Keratinocyte (primary cell): Measurements from ENCODE around the gene AKR1E2. TPM values are rescaled to one million over a fixed set of nuclear protein-coding genes. Genes with fewer than 3 reads are reported as not detected.

Experiments
- DNase-seq: peaks from one replicate; pipeline ENCODE4 v3.0.0-alpha.2; 2011; ENCODE audit warnings: low read depth, missing footprints, low spot score
- FAIRE-seq: peaks from 2 replicates; lab custom pipeline; 2011; peaks lifted over from hg19 to GRCh38; lab: Jason Lieb, UNC
- H2AFZ ChIP-seq: 2 replicates; pipeline ENCODE4 v1.6.0; 2012; ENCODE audit warnings: low read length, control low read depth, inconsistent platforms; ENCODE audit not compliant: control insufficient read depth
- H3K27ac ChIP-seq: 2 replicates; pipeline ENCODE4 v1.5.1; 2011; ENCODE audit warnings: low read length; ENCODE audit not compliant: control insufficient read depth, insufficient read depth
- H3K27me3 ChIP-seq: 3 replicates; pipeline ENCODE4 v1.6.0; 2011; ENCODE audit warnings: low read length; ENCODE audit not compliant: control insufficient read depth, insufficient read depth; ENCODE audit errors: extremely low read depth
- H3K36me3 ChIP-seq, 2 experiments: 2 replicates in 1 of 2; 3 replicates in 1 of 2; pipeline ENCODE4 v1.5.1; 2011; ENCODE audit warnings: low read length in 2 of 2, mild to moderate bottlenecking in 1 of 2; ENCODE audit not compliant: control insufficient read depth in 2 of 2, insufficient read depth in 2 of 2; ENCODE audit errors: extremely low read depth in 1 of 2
- H3K4me1 ChIP-seq: 3 replicates; pipeline ENCODE4 v1.5.1; 2011; ENCODE audit warnings: low read length; ENCODE audit not compliant: control insufficient read depth, insufficient read depth; ENCODE audit errors: extremely low read depth
- H3K4me2 ChIP-seq: 3 replicates; pipeline ENCODE4 v1.6.0; 2011; ENCODE audit warnings: low read depth, low read length; ENCODE audit not compliant: control insufficient read depth, insufficient read depth; ENCODE audit errors: extremely low read depth
- H3K4me3 ChIP-seq, 3 experiments: fragments of 200-600 bp in 1 of 3; sonication (generic) in 1 of 3; 2 replicates in 2 of 3; 3 replicates in 1 of 3; pipeline ENCODE4 v1.5.1; 2011 to 2016; ENCODE audit warnings: low read length in 3 of 3, mild to moderate bottlenecking in 3 of 3, control low read depth in 2 of 3, inconsistent platforms in 1 of 3, low read depth in 1 of 3, mixed read lengths in 1 of 3, mixed run types in 1 of 3, moderate library complexity in 1 of 3; ENCODE audit not compliant: control insufficient read depth in 2 of 3, insufficient read depth in 2 of 3; ENCODE audit errors: extremely low read depth in 1 of 3
- H3K79me2 ChIP-seq: 2 replicates; pipeline ENCODE4 v1.6.0; 2012; ENCODE audit warnings: low read length; ENCODE audit not compliant: control insufficient read depth, insufficient read depth
- H3K9ac ChIP-seq: 3 replicates; pipeline ENCODE4 v1.6.0; 2011; ENCODE audit warnings: low read length; ENCODE audit not compliant: control insufficient read depth, insufficient read depth; ENCODE audit errors: extremely low read depth
- H3K9me1 ChIP-seq: 3 replicates; pipeline ENCODE4 v1.6.0; 2011; ENCODE audit warnings: low read length; ENCODE audit not compliant: control insufficient read depth, insufficient read depth; ENCODE audit errors: extremely low read depth
- H3K9me3 ChIP-seq: 2 replicates; pipeline ENCODE4 v1.5.1; 2012; ENCODE audit warnings: low read depth, low read length; ENCODE audit not compliant: control insufficient read depth
- H4K20me1 ChIP-seq: 3 replicates; pipeline ENCODE4 v1.6.0; 2011; ENCODE audit warnings: low read length; ENCODE audit not compliant: control insufficient read depth, insufficient read depth; ENCODE audit errors: extremely low read depth
- EZH2 ChIP-seq: IDR thresholded peaks from one replicate; pipeline ENCODE4 v1.6.1; 2012; ENCODE audit warnings: inconsistent platforms, mild to moderate bottlenecking, low read length, moderate library complexity
- dilution Hi-C: fragments of 300-500 bp; cut with MboI; formaldehyde crosslinking; loops from one replicate; pipeline ENCODE4 v1.7.0; 2020; ENCODE audit warnings: low sequenced_read_pairs; ENCODE audit not compliant: extremely low pct_ligation_motif_present
- polyA plus RNA-seq, 5 experiments: library from polyadenylated mRNA; depleted of rRNA in 3 of 5; stranded (reverse) in 3 of 5; stranded (forward) in 1 of 5; unstranded in 1 of 5; fragments of >200 nt; gene quantifications; 1 replicate in 1 of 5; 2 replicates in 3 of 5; 3 replicates in 1 of 5; pipeline versions ENCODE4 v1.2.1 to v1.2.3, GENCODE V29; 2011 to 2012; ENCODE audit warnings: missing spikeins in 2 of 5, low read depth in 1 of 5, low replicate concordance in 1 of 5
- TF ChIP-seq, protein P1 (sequence below), 3 experiments: IDR thresholded peaks in 1 of 3; conservative IDR thresholded peaks in 1 of 3; optimal IDR thresholded peaks in 1 of 3; 2 replicates in 2 of 3; 3 replicates in 1 of 3; pipeline versions ENCODE3 to v1.5.1; 2011; ENCODE audit warnings: low read length in 3 of 3, mild to moderate bottlenecking in 3 of 3, moderate library complexity in 2 of 3, control low read depth in 1 of 3, inconsistent platforms in 1 of 3; ENCODE audit not compliant: insufficient read depth in 2 of 3; ENCODE audit errors: extremely low read depth in 1 of 3

AKR1E2 gene
- polyA plus RNA-seq, 1 donor (not counting 4 experiments of a cell fraction or from before 2014, with no cell fraction given): 1.9 TPM

DNA sequence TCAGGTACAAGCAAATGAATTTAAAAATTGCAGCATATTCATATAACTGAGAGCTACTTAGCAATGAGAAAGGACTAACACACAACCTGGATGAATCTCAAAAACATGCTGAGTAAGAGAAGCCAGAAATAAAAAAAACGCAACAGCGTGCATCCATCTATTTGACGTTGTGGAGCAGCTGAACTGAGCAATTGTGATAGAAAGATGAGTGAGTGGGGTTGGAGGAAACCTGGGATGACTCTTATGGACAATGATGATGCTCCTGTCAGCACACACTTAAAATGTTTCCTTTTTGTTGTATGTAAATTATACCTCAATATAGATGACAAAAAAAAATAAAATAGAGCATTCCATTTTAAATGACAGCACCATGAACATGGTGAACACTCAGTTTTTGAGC is 36.0 kb upstream of the AKR1E2 start:
- Histone ChIP-seq H3K9ac (no peak overlapping the region), H3K79me2 (no peaks in the 10 kb centered on the region), H3K4me3 (no peak overlapping the region), H4K20me1 (no peaks in the 10 kb centered on the region), H3K27ac (no peak overlapping the region), H3K9me1 (no peaks in the 10 kb centered on the region), H3K4me1 (no peaks in the 10 kb centered on the region), H3K36me3 (no peaks in the 10 kb centered on the region), H3K27me3 (no peaks in the 10 kb centered on the region), H3K4me2 (no peak overlapping the region), H3K9me3 (no peaks in the 10 kb centered on the region), H2AFZ (no peak overlapping the region)
- dilution Hi-C loops: no loop called here
- FAIRE-seq (no peak), DNase-seq (no peak)
- TF ChIP-seq EZH2: no peak
- TF ChIP-seq, protein P1, sequence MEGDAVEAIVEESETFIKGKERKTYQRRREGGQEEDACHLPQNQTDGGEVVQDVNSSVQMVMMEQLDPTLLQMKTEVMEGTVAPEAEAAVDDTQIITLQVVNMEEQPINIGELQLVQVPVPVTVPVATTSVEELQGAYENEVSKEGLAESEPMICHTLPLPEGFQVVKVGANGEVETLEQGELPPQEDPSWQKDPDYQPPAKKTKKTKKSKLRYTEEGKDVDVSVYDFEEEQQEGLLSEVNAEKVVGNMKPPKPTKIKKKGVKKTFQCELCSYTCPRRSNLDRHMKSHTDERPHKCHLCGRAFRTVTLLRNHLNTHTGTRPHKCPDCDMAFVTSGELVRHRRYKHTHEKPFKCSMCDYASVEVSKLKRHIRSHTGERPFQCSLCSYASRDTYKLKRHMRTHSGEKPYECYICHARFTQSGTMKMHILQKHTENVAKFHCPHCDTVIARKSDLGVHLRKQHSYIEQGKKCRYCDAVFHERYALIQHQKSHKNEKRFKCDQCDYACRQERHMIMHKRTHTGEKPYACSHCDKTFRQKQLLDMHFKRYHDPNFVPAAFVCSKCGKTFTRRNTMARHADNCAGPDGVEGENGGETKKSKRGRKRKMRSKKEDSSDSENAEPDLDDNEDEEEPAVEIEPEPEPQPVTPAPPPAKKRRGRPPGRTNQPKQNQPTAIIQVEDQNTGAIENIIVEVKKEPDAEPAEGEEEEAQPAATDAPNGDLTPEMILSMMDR (optimal IDR thresholded peaks at IDR 0.05 in 1 of 3, IDR thresholded peaks at IDR 0.05 in 1 of 3, conservative IDR thresholded peaks at IDR 0.05 in 1 of 3; ENCODE audit: extremely low read depth in 1 of 3, insufficient read depth in 2 of 3, low read length in 3 of 3): no peak

DNA sequence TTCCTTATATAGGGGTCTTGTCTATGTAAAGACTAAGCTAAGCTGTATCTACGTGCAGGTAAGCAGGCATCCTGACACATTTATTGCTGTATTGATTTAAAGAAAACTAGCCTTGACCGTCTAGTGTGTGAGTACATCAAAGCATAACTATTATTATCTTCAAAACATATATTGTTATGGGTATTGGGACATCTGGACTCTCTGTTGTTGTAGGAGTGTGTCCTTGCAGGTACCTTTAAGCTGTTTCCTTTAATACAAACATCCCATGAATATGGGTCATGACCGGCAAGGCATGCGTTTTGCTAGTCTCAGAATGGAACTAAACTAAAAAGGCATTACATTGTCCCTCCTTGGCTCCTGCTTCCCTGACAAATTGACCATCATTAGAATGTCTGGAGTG is 35.1 kb upstream of the AKR1E2 start:
- Histone ChIP-seq H3K27me3 (no peaks in the 10 kb centered on the region), H3K4me1 (no peaks in the 10 kb centered on the region), H3K79me2 (no peaks in the 10 kb centered on the region), H3K4me2 (no peak overlapping the region), H3K4me3 (no peak overlapping the region), H3K36me3 (no peaks in the 10 kb centered on the region), H3K9me3 (no peaks in the 10 kb centered on the region), H3K9ac (no peak overlapping the region), H3K9me1 (no peaks in the 10 kb centered on the region), H2AFZ (no peak overlapping the region), H4K20me1 (no peaks in the 10 kb centered on the region), H3K27ac (no peak overlapping the region)
- TF ChIP-seq EZH2: no peak
- TF ChIP-seq, protein P1 (optimal IDR thresholded peaks at IDR 0.05 in 1 of 3, IDR thresholded peaks at IDR 0.05 in 1 of 3, conservative IDR thresholded peaks at IDR 0.05 in 1 of 3; ENCODE audit: extremely low read depth in 1 of 3, insufficient read depth in 2 of 3, low read length in 3 of 3): no peak
- FAIRE-seq: no peak
- no peak for DNase-seq
- dilution Hi-C loops: no loop called here
